Retinal pigment epithelial cell (primary cell): Measurements from ENCODE around the gene SOX5.

Source experiments
- DNase-seq: peaks from one replicate; pipeline ENCODE4 v3.0.0-alpha.2; 2010; ENCODE audit warnings: low read depth
- H3K4me3 ChIP-seq: 2 replicates; pipeline ENCODE4 v1.5.1; 2011; ENCODE audit warnings: mild to moderate bottlenecking, low read length, control low read depth, moderate library complexity
- CTCF ChIP-seq: conservative IDR thresholded peaks from 2 replicates; pipeline ENCODE4 v1.5.1; 2011; ENCODE audit warnings: low read depth, low read length, control low read depth, inconsistent platforms

Gene SOX5

GRCh38 chr12:23949348-23950209 lies at the start of gene SOX5:
Gene SOX5, minus strand, starts transcription at chr12:23949670. Its CDS starts 69 bp downstream, at chr12:23949601.
- DNase-seq = peak; percentile 35
- TF ChIP-seq CTCF = no peak
- peak within 1 kb of the TSS; percentile 59 for H3K4me3 ChIP-seq

GRCh38 chr12:23987046-23987445 lies 37.6 kb upstream of the SOX5 start:
- no peak for DNase-seq
- no peak for TF ChIP-seq CTCF
- no peak overlapping the region for H3K4me3 ChIP-seq

GRCh38 chr12:23980826-23981225 lies 31.4 kb upstream of the SOX5 start:
- no peak for DNase-seq
- H3K4me3 ChIP-seq = no peak overlapping the region
- TF ChIP-seq CTCF = no peak

- TF ChIP-seq CTCF = no peak
- H3K4me3 ChIP-seq = no peak overlapping the region
- DNase-seq = no peak
These were observed 15.3 kb upstream of the SOX5 start for GRCh38 chr12:23964812-23965211.

- no peak overlapping the region for H3K4me3 ChIP-seq
- no peak for TF ChIP-seq CTCF
- no peak for DNase-seq
These were observed 10.4 kb upstream of the SOX5 start for GRCh38 chr12:23959826-23960225.

- no peak for DNase-seq
These were observed 4.9 kb upstream of the SOX5 start for GRCh38 chr12:23954332-23954731.

More at GRCh38 chr12:23954332-23954731, 4.9 kb upstream of the SOX5 start:
- no peak for TF ChIP-seq CTCF
- H3K4me3 ChIP-seq = no peak overlapping the region
